OCI-LY3 (cell line): Measurements from ENCODE around the gene COQ8A.

Experiments
- CTCF ChIP-seq: fragments of 200-600, 300-600 bp; sonication (generic); IDR thresholded peaks from 2 replicates; pipeline ENCODE4 v1.5.1; 2014; ENCODE audit warnings: antibody characterized with exemption, low read length, low read depth
- EZH2phosphoT487 ChIP-seq: fragments of 200-600 bp; shearing (Covaris generic); IDR thresholded peaks from 2 replicates; pipeline ENCODE4 v1.6.1; 2018; ENCODE audit warnings: antibody characterized with exemption, mixed run types, low read depth

GRCh38 chr1:226987623-226988333, 47.7 kb downstream of the COQ8A start:
- TF ChIP-seq CTCF, result no peak
- no peak for TF ChIP-seq EZH2phosphoT487
